ENCODE results near the gene DHRS3.

GRCh38 chr1:12566484-12567287 is 51.3 kb downstream of the DHRS3 start:
- TF ChIP-seq POLR2AphosphoS5 (IDR thresholded peaks at IDR 0.05) (no peak), POLR2A (IDR thresholded peaks at IDR 0.05) (no peak)
